ENCODE data around the gene DPF3.

- TF ChIP-seq CTCF (IDR thresholded peaks at IDR 0.05; ENCODE audit: low read length) (no peak), EZH2 (optimal IDR thresholded peaks at IDR 0.05; ENCODE audit: low read depth, low read length) (no peak)
These were observed 178.6 kb downstream of the DPF3 start for GRCh38 chr14:72715215-72715849.
